ENCODE data around the gene ONECUT3.

The ONECUT3 gene

GRCh38 chr19:1744133-1744665 is 9.1 kb upstream of the ONECUT3 start:
- no peak overlapping the region for H3K27ac ChIP-seq
- H3K36me3 ChIP-seq: no peaks in the 10 kb centered on the region
- peaks cover 5% of the 10 kb centered on the region for H3K9me3 ChIP-seq (ENCODE audit: severe bottlenecking)
- H3K27me3 ChIP-seq (ENCODE audit: insufficient read depth, low read depth, severe bottlenecking): peaks cover 57% of the 10 kb centered on the region
- no peak for DNase-seq
- TF ChIP-seq CTCF (IDR thresholded peaks at IDR 0.05; ENCODE audit: low read depth, low read length): no peak
- H3K4me3 ChIP-seq (ENCODE audit: low read depth, low read length): no peak overlapping the region

GRCh38 chr19:1744822-1745563 is 8.3 kb upstream of the ONECUT3 start:
- no peaks in the 10 kb centered on the region for H3K36me3 ChIP-seq
- 0 out of 2 replicates have a peak, but pooled peaks have one; percentile 4 for TF ChIP-seq CTCF (IDR thresholded peaks at IDR 0.05; ENCODE audit: low read depth, low read length)
- no peak overlapping the region for H3K4me3 ChIP-seq (ENCODE audit: low read depth, low read length)
- H3K27ac ChIP-seq: no peak overlapping the region
- no peak for DNase-seq
- peaks cover 1% of the 10 kb centered on the region for H3K9me3 ChIP-seq (ENCODE audit: severe bottlenecking)
- H3K27me3 ChIP-seq (ENCODE audit: insufficient read depth, low read depth, severe bottlenecking): peaks cover 62% of the 10 kb centered on the region

GRCh38 chr19:1745589-1746031 is 7.7 kb upstream of the ONECUT3 start:
- H3K27me3 ChIP-seq (ENCODE audit: insufficient read depth, low read depth, severe bottlenecking): peaks cover 64% of the 10 kb centered on the region
- H3K27ac ChIP-seq: no peak overlapping the region
- DNase-seq: no peak
- TF ChIP-seq CTCF (IDR thresholded peaks at IDR 0.05; ENCODE audit: low read depth, low read length): no peak
- no peak overlapping the region for H3K4me3 ChIP-seq (ENCODE audit: low read depth, low read length)
- H3K36me3 ChIP-seq: no peaks in the 10 kb centered on the region
- H3K9me3 ChIP-seq (ENCODE audit: severe bottlenecking): no peaks in the 10 kb centered on the region

- Histone ChIP-seq H3K27ac (no peak overlapping the region), H3K36me3 (no peaks in the 10 kb centered on the region), H3K27me3 (ENCODE audit: insufficient read depth, low read depth, severe bottlenecking) (peaks cover 74% of the 10 kb centered on the region), H3K4me3 (ENCODE audit: low read depth, low read length) (no peak overlapping the region), H3K9me3 (ENCODE audit: severe bottlenecking) (no peaks in the 10 kb centered on the region)
- no peak for TF ChIP-seq CTCF (IDR thresholded peaks at IDR 0.05; ENCODE audit: low read depth, low read length)
- DNase-seq: no peak
Measured at GRCh38 chr19:1746401-1747284, 6.7 kb upstream of the ONECUT3 start.

GRCh38 chr19:1747285-1748114 is 5.8 kb upstream of the ONECUT3 start:
- Histone ChIP-seq H3K4me3 (ENCODE audit: low read depth, low read length) (no peak overlapping the region), H3K9me3 (ENCODE audit: severe bottlenecking) (no peaks in the 10 kb centered on the region), H3K27me3 (ENCODE audit: insufficient read depth, low read depth, severe bottlenecking) (peaks cover 82% of the 10 kb centered on the region), H3K36me3 (no peaks in the 10 kb centered on the region), H3K27ac (no peak overlapping the region)
- no peak for DNase-seq
- TF ChIP-seq CTCF (IDR thresholded peaks at IDR 0.05; ENCODE audit: low read depth, low read length): no peak
